ENCODE data around the gene MAOA.

GRCh38 chrX:43733699-43734098, 77.6 kb downstream of the MAOA start:
- TF ChIP-seq HOXD13 (CRISPR knock-in tag; IDR thresholded peaks at IDR 0.05; ENCODE audit: borderline replicate concordance) (no peak), CTCF (tag by site-specific recombination; IDR thresholded peaks at IDR 0.05) (no peak), ZBTB8A (tag by site-specific recombination; IDR thresholded peaks at IDR 0.05) (no peak)
